Pancreas (tissue), 10 donors: ENCODE results near the gene EIF3D. TPM values are rescaled to one million over a fixed set of nuclear protein-coding genes. Genes with fewer than 3 reads are reported as not detected.

Experiments used
- ATAC-seq, 4 donors: fragments of 200-7000 bp; cut with Tn5 transposase; one replicate each; pipeline versions ENCODE4 v1.8.0 to v1.9.1; 2020; ENCODE audit warnings: mild to moderate bottlenecking in 4 of 4, moderate library complexity in 4 of 4
- DNase-seq, 6 donors: peaks; one replicate each; pipeline ENCODE4 v3.0.0-alpha.2; 2020
- FAIRE-seq: peaks from 2 replicates; lab custom pipeline; 2012; peaks lifted over from hg19 to GRCh38; lab: Jason Lieb, UNC
- H3K27ac ChIP-seq, 4 donors: fragments of 200-600 bp; sonication (generic); 1 replicate in 3 of 4; 2 replicates in 1 of 4; pipeline versions ENCODE4 v1.5.0 to v1.8.0; 2020
- H3K27me3 ChIP-seq, 4 donors: fragments of 200-600 bp; one replicate each; pipeline ENCODE4 v1.8.0; 2021
- H3K36me3 ChIP-seq, 3 donors: fragments of 200-600 bp; sonication (generic) in 1 of 3; one replicate each; pipeline versions ENCODE4 v1.5.0 to v1.8.0; 2020 to 2021
- H3K4me1 ChIP-seq, 3 donors: fragments of 200-600 bp; one replicate each; pipeline ENCODE4 v1.8.0; 2021
- H3K4me3 ChIP-seq, 4 donors: fragments of 200-600 bp; sonication (generic) in 2 of 4; one replicate each; pipeline versions ENCODE4 v1.5.0 to v1.8.0; 2020 to 2021
- H3K9me3 ChIP-seq, 4 donors: fragments of 200-600 bp; one replicate each; pipeline ENCODE4 v1.8.0; 2021
- CTCF ChIP-seq, 4 donors: fragments of 200-600 bp; sonication (generic) in 3 of 4; IDR thresholded peaks; one replicate each; pipeline versions ENCODE4 v1.5.0 to v1.8.0; 2021; ENCODE audit warnings: antibody characterized with exemption in 4 of 4
- WGBS, 2 donors: extraction: QIAGEN DNeasy Blood & Tissue Kit; methylation state at CpG; one replicate each; pipeline ENCODE4 v1.1.7; 2013; 5-methylcytosine and 5-hydroxymethylcytosine counted together
- intact Hi-C, 3 donors: fragments of 100-400 bp; cut with DNase I; formaldehyde crosslinking; loops; one replicate each; pipeline versions ENCODE4 v1.11.1 to v1.14.2; 2022
- polyA plus RNA-seq, 2 donors: library from polyadenylated mRNA; stranded (reverse); fragments of 200-250 nt; gene quantifications; one replicate each; pipeline ENCODE4 v1.2.3, GENCODE V29; 2013
- total RNA-seq, 6 donors: library from RNA; stranded (reverse); fragmentation: NEBNext Ultra II Directional in 4 of 6; extraction: Animal tissue kit (Norgen Biotek cat#: 25700) in 4 of 6; gene quantifications; one replicate each; pipeline versions ENCODE4 v1.2.1 to v1.2.4, GENCODE V29; 2021 to 2023
- donor health status: healthy with polysubstance abuse.
- donor health status: DM: no; HTN: no; CAD: no; lungs with moderate emphysema.
- donor health status: DM: no; HTN: no; CAD: no.
- donor health status: control.
- donor health status: control.
- donor health status: Bipolar disorder and iron deficiency.
- donor health status: DM: yes; HTN: yes; CAD: no.
- donor health status: DM: no; HTN: no; CAD: no.
- donor health status: DM: no; HTN: no; CAD: no.
- donor health status: DM: yes; HTN: yes; CAD: no.

Gene EIF3D
- total and polyA plus RNA-seq, 8 donors = 106 to 182 (median 136) TPM

- ATAC-seq = no peak
- no peaks in the 10 kb centered on the region for H3K27me3 ChIP-seq
- no peak overlapping the region for H3K27ac ChIP-seq
- WGBS, 2 donors = 60 to 66% methylated on average over 9 of the region's 9 CpGs
- no peak for FAIRE-seq
- no peak for TF ChIP-seq CTCF (IDR thresholded peaks at IDR 0.05)
- H3K9me3 ChIP-seq = no peaks in the 10 kb centered on the region
- H3K4me3 ChIP-seq = no peak overlapping the region
- H3K36me3 ChIP-seq = no peaks in the 10 kb centered on the region
- intact Hi-C loops = no loop called here
- peaks cover 0 to 5% (median 0%) of the 10 kb centered on the region in 3 donors for H3K4me1 ChIP-seq
- DNase-seq = no peak
These were observed 44.9 kb upstream of the EIF3D start for GRCh38 chr22:36573815-36574363.

- TF ChIP-seq CTCF (IDR thresholded peaks at IDR 0.05) = no peak
- FAIRE-seq (no peak), ATAC-seq (peak; percentile 76 to 94 (median 86)), DNase-seq (peak in 3 of 6 donors; percentile 22 to 60 (median 56))
- Histone ChIP-seq H3K4me1 (peaks cover 0 to 5% (median 0%) of the 10 kb centered on the region in 3 donors), H3K36me3 (no peaks in the 10 kb centered on the region), H3K27ac (no peak overlapping the region), H3K27me3 (no peaks in the 10 kb centered on the region), H3K4me3 (no peak overlapping the region), H3K9me3 (no peaks in the 10 kb centered on the region)
- WGBS, 2 donors = 34 to 49% methylated on average over 2 of the region's 2 CpGs
- intact Hi-C loops = no loop called here
These were observed 43.0 kb upstream of the EIF3D start for GRCh38 chr22:36571991-36572390.

GRCh38 chr22:36569999-36570398, 41.0 kb upstream of the EIF3D start:
- TF ChIP-seq CTCF (IDR thresholded peaks at IDR 0.05) = no peak

GRCh38 chr22:36568846-36569245, 39.9 kb upstream of the EIF3D start:
- H3K9me3 ChIP-seq = no peaks in the 10 kb centered on the region
- DNase-seq = no peak
- no peaks in the 10 kb centered on the region for H3K27me3 ChIP-seq
- no peak for ATAC-seq
- intact Hi-C loops = no loop called here
- H3K4me1 ChIP-seq = peaks cover 0 to 5% (median 0%) of the 10 kb centered on the region in 3 donors
- H3K27ac ChIP-seq = no peak overlapping the region
- no peaks in the 10 kb centered on the region for H3K36me3 ChIP-seq
- WGBS, 2 donors = 87 to 88% methylated on average over 6 of the region's 6 CpGs
- no peak overlapping the region for H3K4me3 ChIP-seq
- FAIRE-seq = no peak
- no peak for TF ChIP-seq CTCF (IDR thresholded peaks at IDR 0.05)

More at GRCh38 chr22:36569999-36570398, 41.0 kb upstream of the EIF3D start:
- 61 to 64% methylated on average over 12 of the region's 12 CpGs for WGBS, 2 donors
- intact Hi-C loops = no loop called here
- no peaks in the 10 kb centered on the region for H3K9me3 ChIP-seq
- no peaks in the 10 kb centered on the region for H3K36me3 ChIP-seq
- no peak overlapping the region for H3K4me3 ChIP-seq
- H3K27me3 ChIP-seq = no peaks in the 10 kb centered on the region
- peaks cover 0 to 5% (median 0%) of the 10 kb centered on the region in 3 donors for H3K4me1 ChIP-seq
- H3K27ac ChIP-seq = no peak overlapping the region
- FAIRE-seq = no peak
- peak in 1 of 4 donors; percentile 60 for ATAC-seq
- DNase-seq = no peak

GRCh38 chr22:36566720-36567119, 37.8 kb upstream of the EIF3D start:
- Histone ChIP-seq H3K27me3 (no peaks in the 10 kb centered on the region), H3K4me1 (peaks cover 0 to 3% (median 0%) of the 10 kb centered on the region in 3 donors), H3K9me3 (no peaks in the 10 kb centered on the region), H3K36me3 (no peaks in the 10 kb centered on the region), H3K4me3 (no peak overlapping the region), H3K27ac (no peak overlapping the region)
- intact Hi-C loops = no loop called here
- DNase-seq = no peak
- ATAC-seq = no peak
- no peak for FAIRE-seq
- TF ChIP-seq CTCF (IDR thresholded peaks at IDR 0.05) = no peak
- WGBS, 2 donors = 84% methylated on average over 8 of the region's 8 CpGs
